ENCODE measurements around the gene PRDX6.

DNA sequence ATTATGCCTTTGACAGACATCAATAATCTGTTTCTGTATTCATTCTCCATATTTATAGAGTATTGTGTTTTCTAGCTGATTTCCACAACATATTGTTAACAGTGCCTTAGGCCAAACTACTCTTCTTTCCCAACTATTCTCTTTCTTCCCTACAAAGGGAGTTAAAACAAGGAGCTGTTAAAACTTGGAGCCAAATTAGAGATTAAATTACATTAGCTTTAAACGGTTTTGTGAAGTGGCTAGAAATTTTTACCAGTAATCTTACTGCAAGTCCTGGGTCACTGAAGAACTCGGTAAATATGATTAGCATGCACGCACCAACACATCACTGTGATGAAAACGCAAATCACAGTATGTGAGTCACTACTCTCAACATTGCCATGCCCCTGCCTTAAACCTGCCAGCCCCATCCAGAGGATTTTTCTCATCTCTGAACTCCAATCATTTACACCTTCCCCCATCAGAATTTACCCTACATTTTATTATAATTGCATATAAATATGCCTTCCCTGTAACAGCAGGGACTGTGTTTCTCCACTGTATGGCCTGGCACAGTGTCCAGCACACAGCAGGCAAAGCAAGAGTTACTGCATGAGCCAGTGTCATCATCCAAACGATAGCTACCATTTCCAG, 1.5 kb upstream of the PRDX6 start:
- TF ChIP-seq, protein P1, sequence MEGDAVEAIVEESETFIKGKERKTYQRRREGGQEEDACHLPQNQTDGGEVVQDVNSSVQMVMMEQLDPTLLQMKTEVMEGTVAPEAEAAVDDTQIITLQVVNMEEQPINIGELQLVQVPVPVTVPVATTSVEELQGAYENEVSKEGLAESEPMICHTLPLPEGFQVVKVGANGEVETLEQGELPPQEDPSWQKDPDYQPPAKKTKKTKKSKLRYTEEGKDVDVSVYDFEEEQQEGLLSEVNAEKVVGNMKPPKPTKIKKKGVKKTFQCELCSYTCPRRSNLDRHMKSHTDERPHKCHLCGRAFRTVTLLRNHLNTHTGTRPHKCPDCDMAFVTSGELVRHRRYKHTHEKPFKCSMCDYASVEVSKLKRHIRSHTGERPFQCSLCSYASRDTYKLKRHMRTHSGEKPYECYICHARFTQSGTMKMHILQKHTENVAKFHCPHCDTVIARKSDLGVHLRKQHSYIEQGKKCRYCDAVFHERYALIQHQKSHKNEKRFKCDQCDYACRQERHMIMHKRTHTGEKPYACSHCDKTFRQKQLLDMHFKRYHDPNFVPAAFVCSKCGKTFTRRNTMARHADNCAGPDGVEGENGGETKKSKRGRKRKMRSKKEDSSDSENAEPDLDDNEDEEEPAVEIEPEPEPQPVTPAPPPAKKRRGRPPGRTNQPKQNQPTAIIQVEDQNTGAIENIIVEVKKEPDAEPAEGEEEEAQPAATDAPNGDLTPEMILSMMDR (conservative IDR thresholded peaks at IDR 0.05; ENCODE audit: low read length), result no peak
- TF ChIP-seq EZH2phosphoT487 (IDR thresholded peaks at IDR 0.05; ENCODE audit: borderline replicate concordance, low read depth, low read length), result no peak

Measured in OCI-LY7 (cell line).